Stimulated activated CD8-positive, alpha-beta memory T cell treated with anti-CD3 and anti-CD28 coated beads, Interleukin-2, amount 100 ng/mL, for 48 hours (primary cell): Measurements from ENCODE around the gene KRTAP10-10.
"Not testable (repeated sequence)": the region's sequence is repeated elsewhere in the genome, so short reads cannot be mapped to it uniquely, and the experiment has no call there.

Source experiments
- DNase-seq, 2 donors: peaks; one replicate each; pipeline ENCODE4 v3.0.0-alpha.2; 2020; ENCODE audit warnings: low read depth in 2 of 2

Gene KRTAP10-10

GRCh38 chr21:44626673-44627143 lies 10.4 kb upstream of the KRTAP10-10 start, which contains the start of gene KRTAP10-9:
TSS of gene KRTAP10-9 (plus strand) at chr21:44627093. CDS start at chr21:44627172, 79 bp downstream.
- DNase-seq = no peak

GRCh38 chr21:44627181-44627822 lies 9.9 kb upstream of the KRTAP10-10 start:
- DNase-seq = not testable (repeated sequence)

DNA sequence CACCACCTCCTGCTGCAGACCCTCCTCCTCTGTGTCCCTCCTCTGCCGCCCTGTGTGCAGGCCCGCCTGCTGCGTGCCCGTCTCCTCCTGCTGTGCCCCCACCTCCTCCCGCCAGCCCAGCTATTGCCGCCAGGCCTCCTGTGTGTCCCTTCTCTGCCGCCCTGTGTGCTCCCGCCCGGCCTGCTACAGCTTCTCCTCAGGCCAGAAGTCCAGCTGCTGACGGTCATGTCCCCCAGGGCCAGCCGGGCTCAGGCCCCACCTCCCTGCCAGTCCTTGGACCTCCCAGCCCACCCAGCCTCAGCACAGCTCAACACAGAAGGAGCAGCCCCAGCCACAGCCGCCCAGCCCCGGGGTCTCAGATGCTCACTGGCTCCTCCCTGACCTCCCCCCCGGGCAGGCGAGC lies 9.3 kb upstream of the KRTAP10-10 start:
- DNase-seq = not testable (repeated sequence)

GRCh38 chr21:44628707-44629391 lies 8.3 kb upstream of the KRTAP10-10 start:
- DNase-seq = no peak

DNA sequence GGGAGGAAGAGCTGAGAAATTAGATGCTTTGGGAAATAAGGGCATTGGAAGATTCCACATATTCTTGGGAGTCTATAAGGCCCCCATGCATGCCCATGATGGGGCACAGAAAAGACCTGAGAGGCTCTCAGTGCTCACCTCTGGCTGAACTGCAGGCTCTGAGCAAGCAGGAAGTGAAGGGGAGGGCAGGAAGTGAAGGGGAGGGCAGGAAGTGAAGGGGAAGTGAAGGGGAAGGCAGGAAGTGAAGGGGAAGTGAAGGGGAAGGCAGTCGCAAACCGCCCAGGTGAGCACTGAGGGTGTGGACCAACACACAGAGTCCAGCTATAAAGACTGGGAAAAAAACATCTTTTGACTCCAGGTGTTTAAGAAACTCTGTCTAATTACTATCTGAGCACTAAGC lies 6.7 kb upstream of the KRTAP10-10 start:
- no peak for DNase-seq

GRCh38 chr21:44632067-44632466 lies 5.1 kb upstream of the KRTAP10-10 start:
- DNase-seq = no peak

- DNase-seq = no peak
Observed at GRCh38 chr21:44636209-44637017, 743 bp upstream of the KRTAP10-10 start.

DNA sequence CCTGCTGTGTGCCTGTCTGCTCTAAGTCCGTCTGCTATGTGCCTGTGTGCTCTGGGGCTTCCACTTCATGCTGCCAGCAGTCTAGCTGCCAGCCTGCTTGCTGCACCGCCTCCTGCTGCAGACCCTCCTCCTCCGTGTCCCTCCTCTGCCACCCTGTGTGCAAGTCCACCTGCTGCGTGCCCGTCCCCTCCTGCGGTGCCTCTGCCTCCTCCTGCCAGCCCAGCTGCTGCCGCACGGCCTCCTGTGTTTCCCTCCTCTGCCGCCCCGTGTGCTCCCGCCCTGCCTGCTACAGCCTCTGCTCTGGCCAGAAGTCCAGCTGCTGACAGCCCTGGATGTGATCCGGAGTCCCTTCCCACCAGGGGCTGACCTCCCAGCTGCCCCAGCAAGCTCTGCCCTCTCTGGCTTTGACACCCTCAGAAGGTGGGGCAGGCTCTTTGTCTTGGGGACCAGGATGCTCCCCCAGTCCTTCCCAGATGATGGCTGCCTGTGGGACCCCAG lies 744 bp downstream of the KRTAP10-10 start:
- DNase-seq = not testable (repeated sequence)

DNA sequence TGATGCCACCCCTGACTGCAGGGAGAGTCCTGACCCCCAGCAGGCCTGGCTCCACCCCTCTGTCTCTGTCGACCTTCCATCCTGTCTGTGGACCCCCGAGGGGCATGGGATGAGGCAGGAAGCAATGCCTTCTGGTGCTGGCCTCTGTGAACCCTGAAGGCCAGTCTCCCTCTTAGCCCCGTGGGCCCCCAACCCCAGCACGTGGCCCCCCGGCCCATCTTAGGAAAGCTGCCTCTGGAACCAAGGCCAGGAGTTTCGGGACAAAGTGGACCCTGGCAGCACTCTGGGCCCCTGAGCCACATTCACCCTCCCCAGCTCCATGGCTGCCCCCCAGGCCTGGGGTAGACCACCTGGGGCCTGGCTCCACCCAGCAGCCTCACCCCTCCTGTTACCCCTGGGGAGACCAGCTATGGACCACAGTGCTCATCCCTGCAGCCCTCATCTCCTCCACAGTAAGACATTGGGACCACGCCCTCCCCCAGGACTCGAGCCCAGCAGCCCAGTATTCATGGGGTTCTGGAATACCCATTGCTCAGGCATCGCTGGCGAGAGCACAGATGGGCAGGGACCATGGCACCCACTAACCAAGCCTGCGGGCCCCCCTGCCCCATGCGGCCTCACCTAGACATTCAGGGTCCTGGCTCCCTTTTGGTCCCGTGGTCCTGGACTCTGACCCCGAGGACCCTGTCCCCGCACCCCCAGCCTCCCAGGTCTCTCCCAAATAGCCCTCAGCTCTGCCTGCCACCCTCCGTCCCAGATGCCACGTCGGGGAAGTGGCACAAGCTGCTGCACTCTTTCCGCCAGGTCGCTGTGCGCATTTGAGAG lies 1.6 kb downstream of the KRTAP10-10 start:
- DNase-seq = not testable (repeated sequence)

DNA sequence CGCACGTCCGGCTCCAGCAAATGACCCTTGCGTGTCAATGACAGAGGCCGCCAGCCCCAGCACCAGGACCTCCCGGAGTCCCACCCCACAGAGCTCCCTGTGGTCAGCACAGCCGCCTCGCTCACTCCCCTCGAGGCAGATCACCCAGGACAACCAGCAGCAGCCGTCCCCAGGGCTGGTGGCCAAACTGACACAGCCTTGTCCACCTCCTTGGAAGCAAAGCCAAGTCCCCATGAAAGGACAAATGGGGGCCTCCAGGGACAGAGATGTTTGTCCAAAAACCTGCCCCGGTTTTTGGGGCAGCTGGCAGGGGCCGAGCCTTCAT lies 2.1 kb downstream of the KRTAP10-10 start:
- DNase-seq = no peak

DNA sequence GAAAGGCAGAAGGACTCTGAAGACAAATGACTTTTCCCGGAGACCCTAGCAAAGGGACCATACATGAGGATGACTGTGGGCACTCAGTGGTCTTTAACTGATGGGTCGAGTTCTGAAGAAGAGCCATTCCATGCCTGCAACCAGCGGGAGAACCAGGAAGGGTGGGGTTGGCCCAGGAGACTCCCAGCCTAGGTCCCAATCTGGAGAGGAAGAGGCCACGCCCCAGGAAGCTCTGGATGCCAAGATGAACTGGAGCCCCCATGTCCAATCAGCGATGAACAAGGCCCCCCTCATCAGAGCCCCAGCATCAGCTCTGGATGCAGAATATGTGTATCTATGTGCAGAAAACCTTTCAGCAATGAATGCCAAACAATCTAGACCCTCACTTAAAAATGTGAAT lies 3.6 kb downstream of the KRTAP10-10 start:
- DNase-seq = no peak

- no peak for DNase-seq
Observed at GRCh38 chr21:44643741-44644310, 6.7 kb downstream of the KRTAP10-10 start.

- DNase-seq = no peak
Observed at GRCh38 chr21:44644878-44645277, 7.7 kb downstream of the KRTAP10-10 start.

- DNase-seq = not testable (repeated sequence)
Observed at GRCh38 chr21:44646366-44647221, 9.4 kb downstream of the KRTAP10-10 start, which contains the start of gene KRTAP10-11. TSS of gene KRTAP10-11 (plus strand) at chr21:44646414. CDS start at chr21:44646459, 45 bp downstream.

GRCh38 chr21:44647222-44647552 lies 10.0 kb downstream of the KRTAP10-10 start:
- DNase-seq = no peak

DNA sequence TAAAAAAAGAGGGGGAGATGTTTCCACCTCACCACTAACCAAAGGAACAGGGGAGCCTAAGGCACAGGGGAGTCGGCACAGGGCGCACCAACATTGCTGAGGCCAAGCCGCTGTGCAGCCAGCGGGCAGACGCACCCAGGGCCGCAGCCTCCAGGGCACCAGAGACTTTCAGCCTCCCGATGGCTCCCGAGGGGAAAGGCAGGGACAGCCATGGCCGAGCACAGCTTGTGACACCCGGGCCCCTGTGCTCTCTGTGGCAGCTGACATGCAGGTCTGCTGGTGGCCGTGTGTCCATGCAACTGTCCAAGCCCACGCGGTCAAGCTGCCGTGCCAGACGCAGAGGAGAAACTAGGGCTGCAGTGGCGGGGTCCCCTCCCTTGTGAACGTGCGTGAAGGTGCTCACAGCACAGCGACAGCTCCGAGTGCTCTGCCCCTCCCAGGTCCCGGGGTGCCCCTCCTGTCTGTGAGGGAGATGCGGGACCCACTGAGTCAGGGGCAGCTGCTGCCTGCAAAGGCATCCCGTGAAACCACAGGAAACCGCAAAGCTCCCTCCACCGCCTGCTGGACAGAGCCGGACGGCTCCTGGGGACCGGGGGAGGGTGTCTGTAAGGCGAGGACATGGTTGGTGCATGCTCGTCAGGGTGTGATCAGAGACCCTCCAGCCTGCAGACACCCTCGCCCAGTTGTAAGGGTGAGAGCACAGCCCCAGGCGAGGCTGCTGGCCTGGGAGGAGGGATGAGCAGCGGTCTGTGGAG lies 11.6 kb downstream of the KRTAP10-10 start:
- DNase-seq = no peak

GRCh38 chr21:44649521-44650100 lies 12.5 kb downstream of the KRTAP10-10 start:
- DNase-seq = no peak

GRCh38 chr21:44650265-44650972 lies 13.3 kb downstream of the KRTAP10-10 start:
- DNase-seq = no peak
